RCC 7860 (cell line): ENCODE results near the gene LSAMP.
"Not testable (repeated sequence)": the region's sequence is repeated elsewhere in the genome, so short reads cannot be mapped to it uniquely, and the experiment has no call there.

ENCODE experiments used
- DNase-seq: peaks from one replicate; pipeline ENCODE4 v3.0.0-alpha.2; 2015; ENCODE audit warnings: low spot score
- FAIRE-seq: peaks from 2 replicates; lab custom pipeline; 2012; peaks lifted over from hg19 to GRCh38; lab: Jason Lieb, UNC

The LSAMP gene

GRCh38 chr3:116127464-116127863 is 317.8 kb downstream of the LSAMP start:
- DNase-seq (no peak), FAIRE-seq (no peak)

GRCh38 chr3:116124166-116124565 is 321.1 kb downstream of the LSAMP start:
- DNase-seq = no peak
- FAIRE-seq = no peak

GRCh38 chr3:116118475-116119169 is 326.7 kb downstream of the LSAMP start:
- no peak for FAIRE-seq
- no peak for DNase-seq

GRCh38 chr3:116114586-116114985 is 330.7 kb downstream of the LSAMP start:
- DNase-seq = no peak
- no peak for FAIRE-seq

GRCh38 chr3:116112696-116113095 is 332.6 kb downstream of the LSAMP start:
- no peak for DNase-seq
- FAIRE-seq = no peak

GRCh38 chr3:116111765-116112164 is 333.5 kb downstream of the LSAMP start:
- DNase-seq (no peak), FAIRE-seq (no peak)

- DNase-seq (no peak), FAIRE-seq (no peak)
These were observed 341.3 kb downstream of the LSAMP start for GRCh38 chr3:116103868-116104530.

- FAIRE-seq = no peak
- DNase-seq = no peak
These were observed 343.2 kb downstream of the LSAMP start for GRCh38 chr3:116102037-116102436.

- DNase-seq = no peak
- no peak for FAIRE-seq
These were observed 348.1 kb downstream of the LSAMP start for GRCh38 chr3:116097226-116097625.

GRCh38 chr3:116096631-116097030 is 348.7 kb downstream of the LSAMP start:
- FAIRE-seq (no peak), DNase-seq (no peak)

GRCh38 chr3:116093374-116093773 is 351.9 kb downstream of the LSAMP start:
- DNase-seq = no peak
- FAIRE-seq = no peak

GRCh38 chr3:116087426-116087825 is 357.9 kb downstream of the LSAMP start:
- DNase-seq (no peak), FAIRE-seq (no peak)

GRCh38 chr3:116084999-116085791 is 360.1 kb downstream of the LSAMP start:
- FAIRE-seq = no peak
- DNase-seq = no peak

GRCh38 chr3:116083683-116084082 is 361.6 kb downstream of the LSAMP start:
- FAIRE-seq = no peak

GRCh38 chr3:116078561-116078960 is 366.7 kb downstream of the LSAMP start:
- no peak for DNase-seq
- no peak for FAIRE-seq

More at GRCh38 chr3:116083683-116084082, 361.6 kb downstream of the LSAMP start:
- DNase-seq = no peak

- FAIRE-seq (no peak), DNase-seq (no peak)
These were observed 367.7 kb downstream of the LSAMP start for GRCh38 chr3:116077557-116077956.

- DNase-seq (no peak), FAIRE-seq (no peak)
These were observed 368.2 kb downstream of the LSAMP start for GRCh38 chr3:116077059-116077458.

GRCh38 chr3:116070516-116071278 is 374.6 kb downstream of the LSAMP start:
- DNase-seq, FAIRE-seq: not testable (repeated sequence)

GRCh38 chr3:116070061-116070460 is 375.2 kb downstream of the LSAMP start:
- FAIRE-seq = peak; percentile 80
- DNase-seq = peak; percentile 19

- no peak for DNase-seq
- FAIRE-seq = no peak
These were observed 376.3 kb downstream of the LSAMP start for GRCh38 chr3:116069024-116069423.

GRCh38 chr3:116067326-116067725 is 378.0 kb downstream of the LSAMP start:
- no peak for DNase-seq
- no peak for FAIRE-seq
